Smooth muscle cell (in vitro differentiated cells): Measurements from ENCODE around the gene SLC27A1. TPM values are rescaled to one million over a fixed set of nuclear protein-coding genes. Genes with fewer than 3 reads are reported as not detected.
A peak's percentile ranks its signal among the peaks of the same experiment; 100 is the strongest.
"Not testable (repeated sequence)": the region's sequence is repeated elsewhere in the genome, so short reads cannot be mapped to it uniquely, and the experiment has no call there.

Experiments
- DNase-seq: peaks from one replicate; lab custom pipeline; 2025; ENCODE audit not compliant: unreplicated experiment; lab: John Stamatoyannopoulos, UW
- H2AFZ ChIP-seq: fragments of 200-600 bp; sonication (generic); 2 replicates; pipeline ENCODE4 v1.6.0; 2016; ENCODE audit warnings: antibody characterized with exemption, low read depth, mild to moderate bottlenecking
- H3F3A ChIP-seq: fragments of 200-600 bp; sonication (generic); 2 replicates; pipeline ENCODE4 v1.6.0; 2017; ENCODE audit warnings: antibody characterized with exemption, low read depth
- H3K27ac ChIP-seq: fragments of 200-600 bp; sonication (generic); 2 replicates; pipeline ENCODE4 v1.5.1; 2016; ENCODE audit warnings: low read depth, mild to moderate bottlenecking
- H3K27me3 ChIP-seq: fragments of 200-600 bp; sonication (generic); 2 replicates; pipeline ENCODE4 v1.6.1; 2016; ENCODE audit warnings: low read depth, mild to moderate bottlenecking
- H3K36me3 ChIP-seq: fragments of 200-600 bp; sonication (generic); 2 replicates; pipeline ENCODE4 v1.5.1; 2016; ENCODE audit warnings: low read depth
- H3K4me1 ChIP-seq: fragments of 200-600 bp; sonication (generic); 2 replicates; pipeline ENCODE4 v1.5.1; 2016; ENCODE audit warnings: low read depth
- H3K4me2 ChIP-seq: fragments of 200-600 bp; sonication (generic); 2 replicates; pipeline ENCODE4 v1.6.0; 2016; ENCODE audit warnings: mild to moderate bottlenecking
- H3K4me3 ChIP-seq: fragments of 200-600 bp; sonication (generic); 2 replicates; pipeline ENCODE4 v1.5.1; 2016; ENCODE audit warnings: mild to moderate bottlenecking
- H3K79me2 ChIP-seq: fragments of 200-600 bp; sonication (generic); 2 replicates; pipeline ENCODE4 v1.6.0; 2016; ENCODE audit warnings: low read depth, mild to moderate bottlenecking
- H3K9ac ChIP-seq: fragments of 200-600 bp; sonication (generic); 2 replicates; pipeline ENCODE4 v1.6.0; 2016; ENCODE audit warnings: low read depth
- H3K9me3 ChIP-seq: fragments of 200-600 bp; sonication (generic); replicated peaks from 2 replicates; pipeline ENCODE4 v1.5.1; 2016; ENCODE audit warnings: low read depth
- H4K20me1 ChIP-seq: fragments of 200-600 bp; sonication (generic); 2 replicates; pipeline ENCODE4 v1.6.0; 2016; ENCODE audit warnings: low read depth
- WGBS: methylation state at CpG from one replicate; pipeline ENCODE4 v1.1.7; 2016; ENCODE audit warnings: low lambda C conversion rate; 5-methylcytosine and 5-hydroxymethylcytosine counted together
- polyA plus RNA-seq: library from polyadenylated mRNA; unstranded; fragments of >200 nt; fragmentation: Nextera tagmentation; extraction: Ambion mirVana; gene quantifications from 2 replicates; pipeline ENCODE4 v1.2.1, GENCODE V29; 2016
- total RNA-seq: library from RNA; depleted of rRNA; stranded (reverse); fragments of >200 nt; gene quantifications from 2 replicates; pipeline ENCODE4 v1.2.3, GENCODE V29; 2014
- TF ChIP-seq, protein P1 (sequence below): fragments of 200-600 bp; sonication (generic); IDR thresholded peaks from 2 replicates; pipeline ENCODE4 v1.5.1; 2017; ENCODE audit warnings: borderline replicate concordance, mild to moderate bottlenecking, antibody characterized with exemption; ENCODE audit not compliant: insufficient read depth, poor library complexity, severe bottlenecking

The SLC27A1 gene
- total and polyA plus RNA-seq, 2 experiments from 2014 or later, result 9.7 to 11.5 TPM

DNA sequence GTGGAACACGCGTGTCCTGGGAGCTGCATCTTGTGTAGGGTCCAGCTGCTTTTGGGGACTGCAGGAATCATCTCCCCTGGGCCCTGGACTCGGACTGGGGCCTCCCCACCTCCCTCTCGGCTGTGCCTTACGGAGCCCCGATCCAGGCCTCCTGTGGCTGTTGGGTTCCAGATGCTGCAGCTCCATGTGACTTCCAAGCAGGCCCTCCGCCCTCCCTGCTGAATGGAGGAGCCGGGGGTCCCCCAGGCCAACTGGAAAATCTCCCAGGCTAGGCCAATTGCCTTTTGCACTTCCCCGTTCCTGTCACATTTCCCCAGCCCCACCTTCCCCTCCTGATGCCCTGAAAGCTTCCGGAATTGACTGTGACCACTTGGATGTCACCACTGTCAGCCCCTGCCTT lies 34.9 kb downstream of the SLC27A1 start:
- TF ChIP-seq, protein P1, sequence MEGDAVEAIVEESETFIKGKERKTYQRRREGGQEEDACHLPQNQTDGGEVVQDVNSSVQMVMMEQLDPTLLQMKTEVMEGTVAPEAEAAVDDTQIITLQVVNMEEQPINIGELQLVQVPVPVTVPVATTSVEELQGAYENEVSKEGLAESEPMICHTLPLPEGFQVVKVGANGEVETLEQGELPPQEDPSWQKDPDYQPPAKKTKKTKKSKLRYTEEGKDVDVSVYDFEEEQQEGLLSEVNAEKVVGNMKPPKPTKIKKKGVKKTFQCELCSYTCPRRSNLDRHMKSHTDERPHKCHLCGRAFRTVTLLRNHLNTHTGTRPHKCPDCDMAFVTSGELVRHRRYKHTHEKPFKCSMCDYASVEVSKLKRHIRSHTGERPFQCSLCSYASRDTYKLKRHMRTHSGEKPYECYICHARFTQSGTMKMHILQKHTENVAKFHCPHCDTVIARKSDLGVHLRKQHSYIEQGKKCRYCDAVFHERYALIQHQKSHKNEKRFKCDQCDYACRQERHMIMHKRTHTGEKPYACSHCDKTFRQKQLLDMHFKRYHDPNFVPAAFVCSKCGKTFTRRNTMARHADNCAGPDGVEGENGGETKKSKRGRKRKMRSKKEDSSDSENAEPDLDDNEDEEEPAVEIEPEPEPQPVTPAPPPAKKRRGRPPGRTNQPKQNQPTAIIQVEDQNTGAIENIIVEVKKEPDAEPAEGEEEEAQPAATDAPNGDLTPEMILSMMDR, result no peak
- no peaks in the 10 kb centered on the region for H3K9me3 ChIP-seq
- peaks cover 11% of the 10 kb centered on the region for H3F3A ChIP-seq
- H3K79me2 ChIP-seq, result peaks cover 64% of the 10 kb centered on the region
- no peaks in the 10 kb centered on the region for H3K36me3 ChIP-seq
- H3K4me1 ChIP-seq, result peaks cover 6% of the 10 kb centered on the region
- no peak overlapping the region for H3K27ac ChIP-seq
- no peaks in the 10 kb centered on the region for H3K27me3 ChIP-seq
- DNase-seq, result no peak
- H3K9ac ChIP-seq, result no peak overlapping the region
- H2AFZ ChIP-seq, result no peak overlapping the region
- 86% methylated on average over 10 of the region's 10 CpGs for WGBS
- H4K20me1 ChIP-seq, result peaks cover 15% of the 10 kb centered on the region
- H3K4me2 ChIP-seq, result no peak overlapping the region
- no peak overlapping the region for H3K4me3 ChIP-seq

DNA sequence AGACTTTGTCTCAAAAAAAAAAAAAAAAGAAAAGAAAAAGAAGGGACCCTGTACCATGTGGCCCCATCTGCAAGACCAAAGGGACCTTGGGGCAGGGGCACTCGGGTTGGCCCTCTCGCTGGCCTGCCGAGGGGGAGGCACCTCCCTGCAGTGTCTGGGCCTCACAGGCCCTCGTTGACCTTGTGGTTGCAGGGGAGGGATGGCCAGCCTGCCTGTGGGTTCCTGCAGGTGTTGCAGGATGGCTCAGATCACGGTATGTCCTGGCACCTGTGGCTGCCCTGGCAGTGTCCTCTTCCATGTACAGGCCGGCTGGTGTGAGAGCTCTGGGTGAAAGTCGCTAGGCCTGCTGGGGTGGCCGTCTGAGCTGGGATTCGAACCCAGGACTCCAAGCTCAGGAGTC lies 36.4 kb downstream of the SLC27A1 start:
- no peak overlapping the region for H3K9ac ChIP-seq
- TF ChIP-seq, protein P1, result no peak
- H3K27ac ChIP-seq, result no peak overlapping the region
- H2AFZ ChIP-seq, result no peak overlapping the region
- no peaks in the 10 kb centered on the region for H3K27me3 ChIP-seq
- no peaks in the 10 kb centered on the region for H3K36me3 ChIP-seq
- H3K79me2 ChIP-seq, result peaks cover 63% of the 10 kb centered on the region
- peaks cover 15% of the 10 kb centered on the region for H4K20me1 ChIP-seq
- peaks cover 11% of the 10 kb centered on the region for H3K4me1 ChIP-seq
- DNase-seq, result no peak
- H3K9me3 ChIP-seq, result no peaks in the 10 kb centered on the region
- H3K4me2 ChIP-seq, result no peak overlapping the region
- 94% methylated on average over 9 of the region's 9 CpGs for WGBS
- peaks cover 11% of the 10 kb centered on the region for H3F3A ChIP-seq
- no peak overlapping the region for H3K4me3 ChIP-seq

GRCh38 chr19:17508558-17508933 lies 38.2 kb downstream of the SLC27A1 start:
- Histone ChIP-seq H3K9ac (peak overlapping the region; percentile 83), H3K4me2 (peak overlapping the region; percentile 60), H3K79me2 (peaks cover 58% of the 10 kb centered on the region), H4K20me1 (peaks cover 19% of the 10 kb centered on the region), H3F3A (peaks cover 11% of the 10 kb centered on the region), H3K27ac (peak overlapping the region; percentile 95), H3K4me1 (peaks cover 15% of the 10 kb centered on the region)
- not testable (repeated sequence) for H3K4me3 ChIP-seq, H2AFZ ChIP-seq, H3K27me3 ChIP-seq, DNase-seq, H3K9me3 ChIP-seq, H3K36me3 ChIP-seq
- WGBS, result 98% methylated on average over 3 of the region's 3 CpGs

DNA sequence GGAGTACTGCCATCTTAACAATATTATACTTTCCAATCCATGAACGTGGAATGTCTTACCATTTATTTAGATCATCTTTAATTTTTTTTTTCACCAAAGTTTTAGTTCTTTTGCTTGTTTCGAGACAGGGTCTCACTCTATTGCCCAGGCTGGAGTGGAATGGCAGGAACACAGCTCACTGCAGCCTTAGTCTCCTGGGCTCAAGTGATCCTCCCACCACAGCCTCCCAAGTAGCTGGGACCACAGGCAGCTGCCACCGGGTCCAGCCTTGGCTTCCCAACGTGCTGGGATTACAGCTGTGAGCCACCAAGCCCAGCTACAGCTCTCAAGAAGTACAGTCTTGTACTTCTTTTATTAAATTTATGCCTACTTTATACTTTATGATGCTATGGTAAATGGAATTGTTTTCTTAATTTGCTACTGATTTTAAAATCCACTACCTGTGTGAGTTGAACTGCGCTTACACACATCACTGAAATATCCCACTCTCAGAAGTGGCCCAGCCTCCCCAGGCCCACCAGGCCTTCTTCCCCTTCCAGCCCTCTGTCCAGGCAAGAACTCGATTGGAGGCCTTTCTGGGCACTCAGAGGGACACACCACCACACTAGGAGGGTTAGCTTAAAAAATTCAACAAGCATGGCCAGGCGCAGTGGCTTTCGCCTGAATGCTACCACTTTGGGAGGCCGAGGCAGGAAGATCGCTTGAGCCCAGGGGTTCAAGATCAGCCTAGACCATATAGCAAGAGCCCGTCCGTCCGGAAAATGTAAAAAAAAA lies 40.1 kb downstream of the SLC27A1 start:
- Histone ChIP-seq H3K36me3 (no peaks in the 10 kb centered on the region), H3K4me3 (peak overlapping the region; percentile 63), H3K27ac (peak overlapping the region; percentile 88), H4K20me1 (peaks cover 23% of the 10 kb centered on the region), H3K9ac (peak overlapping the region; percentile 80), H3K9me3 (no peaks in the 10 kb centered on the region), H3K79me2 (peaks cover 46% of the 10 kb centered on the region), H2AFZ (peak overlapping the region; percentile 25), H3K4me1 (peaks cover 15% of the 10 kb centered on the region), H3K27me3 (no peaks in the 10 kb centered on the region), H3K4me2 (peak overlapping the region; percentile 95), H3F3A (peaks cover 7% of the 10 kb centered on the region)
- WGBS, result 43% methylated on average over 13 of the region's 13 CpGs
- TF ChIP-seq, protein P1, result no peak
- DNase-seq, result no peak
